GM21360 (cell line): ENCODE data around the gene UNC119.
"Not testable (repeated sequence)": the region's sequence is repeated elsewhere in the genome, so short reads cannot be mapped to it uniquely, and the experiment has no call there.

Experiments used
- ATAC-seq: cut with Tn5 transposase; IDR thresholded peaks from one replicate; pipeline ENCODE4 v1.9.1; 2021; ENCODE audit warnings: mild to moderate bottlenecking, moderate library complexity; ENCODE audit not compliant: unreplicated experiment

The UNC119 gene

GRCh38 chr17:28552176-28552999 is at the start of gene UNC119:
UNC119 (minus strand) TSS chr17:28552624; CDS start chr17:28552557, 67 bp downstream.
- peak; percentile 50 for ATAC-seq

- peak; percentile 39 for ATAC-seq
Measured at GRCh38 chr17:28599311-28600184, 47.1 kb upstream of the UNC119 start.

GRCh38 chr17:28598799-28599310 is 46.4 kb upstream of the UNC119 start, which contains the start of gene SPAG5:
SPAG5 (minus strand) TSS chr17:28599025; CDS start chr17:28598946, 79 bp downstream.
- ATAC-seq = peak; percentile 76

- ATAC-seq = peak; percentile 4
Measured at GRCh38 chr17:28598389-28598788, 46.0 kb upstream of the UNC119 start.

- ATAC-seq = no peak
Measured at GRCh38 chr17:28597606-28598383, 45.4 kb upstream of the UNC119 start.

GRCh38 chr17:28592260-28592659 is 39.8 kb upstream of the UNC119 start:
- no peak for ATAC-seq

GRCh38 chr17:28585851-28586250 is 33.4 kb upstream of the UNC119 start:
- no peak for ATAC-seq

- ATAC-seq = no peak
Measured at GRCh38 chr17:28584434-28584833, 32.0 kb upstream of the UNC119 start.

- ATAC-seq = no peak
Measured at GRCh38 chr17:28582513-28582912, 30.1 kb upstream of the UNC119 start.

- no peak for ATAC-seq
Measured at GRCh38 chr17:28580959-28581358, 28.5 kb upstream of the UNC119 start.

- no peak for ATAC-seq
Measured at GRCh38 chr17:28579526-28579925, 27.1 kb upstream of the UNC119 start.

- ATAC-seq = no peak
Measured at GRCh38 chr17:28578246-28579195, 26.1 kb upstream of the UNC119 start.

GRCh38 chr17:28577466-28577824 is 25.0 kb upstream of the UNC119 start:
- ATAC-seq = no peak

- ATAC-seq = peak; percentile 75
Measured at GRCh38 chr17:28576758-28577465, 24.5 kb upstream of the UNC119 start, which contains the start of gene ALDOC. ALDOC (minus strand) TSS chr17:28576895; CDS start chr17:28575532, 1,363 bp downstream.

- ATAC-seq = not testable (repeated sequence)
Measured at GRCh38 chr17:28576016-28576415, 23.6 kb upstream of the UNC119 start.

GRCh38 chr17:28575126-28575795 is 22.8 kb upstream of the UNC119 start:
- no peak for ATAC-seq

- ATAC-seq = no peak
Measured at GRCh38 chr17:28574526-28574925, 22.1 kb upstream of the UNC119 start.

GRCh38 chr17:28573966-28574480 is 21.6 kb upstream of the UNC119 start:
- ATAC-seq = no peak
